Osteocyte (in vitro differentiated cells): ENCODE measurements around the gene KANSL3. TPM values are rescaled to one million over a fixed set of nuclear protein-coding genes. Genes with fewer than 3 reads are reported as not detected.

Experiments used
- DNase-seq: peaks from one replicate; pipeline ENCODE4 v3.0.0; 2021; ENCODE audit warnings: mixed read lengths; ENCODE audit not compliant: unreplicated experiment; ENCODE audit errors: extremely low spot score
- H3K27ac Mint-ChIP-seq: one replicate; pipeline ENCODE4 v1.8.0; 2021; ENCODE audit warnings: mild to moderate bottlenecking, mixed read lengths; ENCODE audit not compliant: unreplicated experiment
- H3K27me3 Mint-ChIP-seq: one replicate; pipeline ENCODE4 v1.8.0; 2021; ENCODE audit warnings: mixed read lengths; ENCODE audit not compliant: unreplicated experiment
- H3K36me3 Mint-ChIP-seq: one replicate; pipeline ENCODE4 v1.8.0; 2021; ENCODE audit warnings: mixed read lengths; ENCODE audit not compliant: unreplicated experiment
- H3K4me1 Mint-ChIP-seq: one replicate; pipeline ENCODE4 v1.8.0; 2021; ENCODE audit warnings: mixed read lengths; ENCODE audit not compliant: unreplicated experiment
- H3K4me3 Mint-ChIP-seq: one replicate; pipeline ENCODE4 v1.8.0; 2021; ENCODE audit warnings: mild to moderate bottlenecking, moderate library complexity, mixed read lengths; ENCODE audit not compliant: unreplicated experiment
- H3K9me3 Mint-ChIP-seq: one replicate; pipeline ENCODE4 v1.8.0; 2021; ENCODE audit warnings: mixed read lengths; ENCODE audit not compliant: unreplicated experiment
- CTCF ChIP-seq: fragments of 200-600 bp; sonication (generic); IDR thresholded peaks from 2 replicates; pipeline ENCODE4 v1.5.0; 2021; ENCODE audit warnings: antibody characterized with exemption, mild to moderate bottlenecking, moderate library complexity
- total RNA-seq: library from RNA; stranded (reverse); gene quantifications from 2 replicates; pipeline ENCODE4 v1.2.1, GENCODE V29; 2021

The KANSL3 gene
- total RNA-seq, 1 donor from 2014 or later, result 45.8 TPM

- Mint-ChIP-seq H3K9me3 (no peaks in the 10 kb centered on the region), H3K27me3 (no peaks in the 10 kb centered on the region), H3K36me3 (peaks cover 46% of the 10 kb centered on the region), H3K27ac (no peak overlapping the region), H3K4me1 (no peaks in the 10 kb centered on the region), H3K4me3 (no peak overlapping the region)
- no peak for TF ChIP-seq CTCF
- DNase-seq, result no peak
Measured at GRCh38 chr2:96594282-96594681, 43.8 kb downstream of the KANSL3 start.

- Mint-ChIP-seq H3K4me3 (no peak overlapping the region), H3K27me3 (no peaks in the 10 kb centered on the region), H3K27ac (no peak overlapping the region), H3K4me1 (peaks cover 9% of the 10 kb centered on the region), H3K36me3 (peaks cover 37% of the 10 kb centered on the region), H3K9me3 (no peaks in the 10 kb centered on the region)
- no peak for TF ChIP-seq CTCF
- DNase-seq, result no peak
Measured at GRCh38 chr2:96591494-96591893, 46.6 kb downstream of the KANSL3 start.

- TF ChIP-seq CTCF, result no peak
- Mint-ChIP-seq H3K4me3 (no peak overlapping the region), H3K9me3 (no peaks in the 10 kb centered on the region), H3K4me1 (peaks cover 9% of the 10 kb centered on the region), H3K27me3 (no peaks in the 10 kb centered on the region), H3K36me3 (peaks cover 37% of the 10 kb centered on the region), H3K27ac (no peak overlapping the region)
- no peak for DNase-seq
Measured at GRCh38 chr2:96591054-96591453, 47.1 kb downstream of the KANSL3 start.

- Mint-ChIP-seq H3K36me3 (peaks cover 16% of the 10 kb centered on the region), H3K4me3 (no peak overlapping the region), H3K27ac (no peak overlapping the region), H3K27me3 (no peaks in the 10 kb centered on the region), H3K4me1 (peaks cover 20% of the 10 kb centered on the region), H3K9me3 (no peaks in the 10 kb centered on the region)
- no peak for TF ChIP-seq CTCF
- DNase-seq, result no peak
Measured at GRCh38 chr2:96587843-96588242, 50.3 kb downstream of the KANSL3 start.

GRCh38 chr2:96584017-96584416, 54.1 kb downstream of the KANSL3 start:
- Mint-ChIP-seq H3K36me3 (peaks cover 9% of the 10 kb centered on the region), H3K27me3 (no peaks in the 10 kb centered on the region), H3K4me1 (peaks cover 20% of the 10 kb centered on the region), H3K27ac (peak overlapping the region; percentile 29), H3K9me3 (no peaks in the 10 kb centered on the region), H3K4me3 (no peak overlapping the region)
- no peak for DNase-seq
- no peak for TF ChIP-seq CTCF
